Motor neuron (in vitro differentiated cells): ENCODE data around the gene MGAT1. TPM values are rescaled to one million over a fixed set of nuclear protein-coding genes. Genes with fewer than 3 reads are reported as not detected.

Experiments
- ATAC-seq, 8 experiments: fragments of 200-7000 bp; cut with Tn5 transposase; replicated peaks in 6 of 8; 2 replicates each; pipeline ENCODE4 v1.8.0; 2021; ENCODE audit warnings: mild to moderate bottlenecking in 8 of 8, moderate library complexity in 8 of 8
- H3K27ac ChIP-seq, 2 donors: fragments of 250-450 bp; sonication (Bioruptor Pico); 2 replicates each; pipeline ENCODE4 v1.9.0; 2021; ENCODE audit warnings: antibody characterized with exemption in 2 of 2, mild to moderate bottlenecking in 2 of 2, moderate library complexity in 1 of 2
- H3K4me1 ChIP-seq, 2 donors: fragments of 250-450 bp; sonication (Bioruptor Pico); replicated peaks in 1 of 2; 2 replicates each; pipeline ENCODE4 v1.6.1; 2021; ENCODE audit warnings: antibody characterized with exemption in 2 of 2, mild to moderate bottlenecking in 2 of 2, moderate library complexity in 1 of 2
- H3K4me3 ChIP-seq, 5 donors: fragments of 250-450 bp; sonication (Bioruptor Pico); 2 replicates each; pipeline ENCODE4 v1.9.0; 2021; ENCODE audit warnings: antibody characterized with exemption in 5 of 5, mild to moderate bottlenecking in 5 of 5, moderate library complexity in 4 of 5
- WGBS, 10 experiments: fragments of 450-650 bp; shearing (Covaris generic); methylation state at CpG; one replicate each; pipeline ENCODE4 v1.0.0; 2022; 5-methylcytosine and 5-hydroxymethylcytosine counted together
- in situ Hi-C, 9 experiments: fragments of 400-800 bp; cut with MboI; loops; one replicate each; pipeline ENCODE4 v1.15.0; 2021; ENCODE audit warnings: low sequenced_read_pairs in 9 of 9, low pct_unique_long_range_greater_than_20kb in 2 of 9; ENCODE audit not compliant: unreplicated experiment in 9 of 9
- total RNA-seq, 8 experiments: library from RNA; unstranded; fragments of 300-600 nt; gene quantifications; 2 replicates each; pipeline versions ENCODE4 v1.2.3 to v1.2.4, GENCODE V29; 2022

MGAT1 gene
- total RNA-seq, 8 experiments from 2014 or later: 24.6 to 59.6 (median 37.7) TPM

- Histone ChIP-seq H3K4me1 (peaks cover 39 to 40% of the 10 kb centered on the region in 2 donors), H3K4me3 (peak overlapping the region; percentile 78 to 96 (median 95)), H3K27ac (no peak overlapping the region)
- in situ Hi-C loops: no loop called here
- WGBS, 10 experiments: 33 to 94% (median 60%) methylated on average over 1 to 4 of the region's 5 CpGs; no CpG with 5 or more reads in 6 of the 10 experiments
- ATAC-seq: no peak
These were observed 5.9 kb upstream of the MGAT1 start for GRCh38 chr5:180808461-180809000.

GRCh38 chr5:180807654-180808414 lies 5.2 kb upstream of the MGAT1 start:
- WGBS, 10 experiments: 5 to 100% (median 59%) methylated on average over 1 to 4 of the region's 6 CpGs; no CpG with 5 or more reads in 2 of the 10 experiments
- Histone ChIP-seq H3K4me1 (peaks cover 45 to 46% of the 10 kb centered on the region in 2 donors), H3K27ac (no peak overlapping the region), H3K4me3 (peak overlapping the region in 3 of 5 donors; percentile 95 to 96 (median 95))
- ATAC-seq: no peak
- in situ Hi-C loops: no loop called here

- H3K4me3 ChIP-seq: peak overlapping the region in 1 of 5 donors; percentile 95
- in situ Hi-C loops: no loop called here
- peaks cover 45 to 46% of the 10 kb centered on the region in 2 donors for H3K4me1 ChIP-seq
These were observed 4.4 kb upstream of the MGAT1 start for GRCh38 chr5:180807046-180807445.

GRCh38 chr5:180806351-180807011 lies 3.9 kb upstream of the MGAT1 start:
- H3K27ac ChIP-seq: no peak overlapping the region
- H3K4me3 ChIP-seq: no peak overlapping the region
- ATAC-seq: no peak
- H3K4me1 ChIP-seq: peaks cover 44 to 47% of the 10 kb centered on the region in 2 donors
- WGBS, 10 experiments: 17 to 100% (median 83%) methylated on average over 1 to 9 of the region's 9 CpGs; no CpG with 5 or more reads in 4 of the 10 experiments
- in situ Hi-C loops: no loop called here

More at GRCh38 chr5:180807046-180807445, 4.4 kb upstream of the MGAT1 start:
- ATAC-seq: no peak
- H3K27ac ChIP-seq: no peak overlapping the region
- 50 to 100% (median 71%) methylated on average over 1 of the region's 1 CpG; no CpG with 5 or more reads in 7 of the 10 experiments for WGBS, 10 experiments

GRCh38 chr5:180804129-180804618 lies 1.6 kb upstream of the MGAT1 start:
- Histone ChIP-seq H3K4me3 (no peak overlapping the region), H3K4me1 (peaks cover 43 to 44% of the 10 kb centered on the region in 2 donors), H3K27ac (no peak overlapping the region)
- WGBS, 10 experiments: 96 to 98% methylated on average over 7 to 15 of the region's 22 CpGs; no CpG with 5 or more reads in 8 of the 10 experiments
- in situ Hi-C loops: no loop called here
- ATAC-seq: no peak

- peak overlapping the region; percentile 53 to 90 (median 56) for H3K4me3 ChIP-seq
- in situ Hi-C loops: no loop called here
- H3K4me1 ChIP-seq: peaks cover 36 to 37% of the 10 kb centered on the region in 2 donors
- peak overlapping the region; percentile 12 to 68 for H3K27ac ChIP-seq
- ATAC-seq: peak; percentile 3 to 64 (median 52)
- WGBS, 10 experiments: 30 to 100% (median 63%) methylated on average over 1 to 12 of the region's 41 CpGs; no CpG with 5 or more reads in 4 of the 10 experiments
These were observed 849 bp upstream of the MGAT1 start for GRCh38 chr5:180803181-180804128.

GRCh38 chr5:180801596-180802324 lies 846 bp downstream of the MGAT1 start:
- in situ Hi-C loops: no loop called here
- peak overlapping the region; percentile 53 to 90 (median 56) for H3K4me3 ChIP-seq
- 0 to 38% (median 14%) methylated on average over 1 to 10 of the region's 15 CpGs; no CpG with 5 or more reads in 2 of the 10 experiments for WGBS, 10 experiments
- H3K27ac ChIP-seq: peak overlapping the region in 1 of 2 donors; percentile 81
- peak; percentile 2 to 33 (median 8) for ATAC-seq
- peaks cover 19 to 22% of the 10 kb centered on the region in 2 donors for H3K4me1 ChIP-seq

- Histone ChIP-seq H3K4me3 (no peak overlapping the region), H3K4me1 (peaks cover 17 to 19% of the 10 kb centered on the region in 2 donors), H3K27ac (no peak overlapping the region)
- in situ Hi-C loops: no loop called here
- WGBS, 10 experiments: 0 to 100% (median 89%) methylated on average over 1 to 5 of the region's 6 CpGs; no CpG with 5 or more reads in 3 of the 10 experiments
- peak in 1 of 8 experiments; percentile 2 for ATAC-seq
These were observed 2.5 kb downstream of the MGAT1 start for GRCh38 chr5:180799902-180800801.

- 42 to 100% (median 86%) methylated on average over 2 to 4 of the region's 4 CpGs; no CpG with 5 or more reads in 5 of the 10 experiments for WGBS, 10 experiments
- H3K27ac ChIP-seq: no peak overlapping the region
- in situ Hi-C loops: no loop called here
- H3K4me1 ChIP-seq: peaks cover 16 to 19% of the 10 kb centered on the region in 2 donors
- ATAC-seq: no peak
- no peak overlapping the region for H3K4me3 ChIP-seq
These were observed 3.4 kb downstream of the MGAT1 start for GRCh38 chr5:180799194-180799593.

GRCh38 chr5:180798193-180798592 lies 4.4 kb downstream of the MGAT1 start:
- H3K27ac ChIP-seq: no peak overlapping the region
- in situ Hi-C loops: no loop called here
- peaks cover 7 to 9% of the 10 kb centered on the region in 2 donors for H3K4me1 ChIP-seq
- ATAC-seq: no peak
- WGBS, 10 experiments: 20 to 100% (median 94%) methylated on average over 1 to 8 of the region's 11 CpGs; no CpG with 5 or more reads in 3 of the 10 experiments
- no peak overlapping the region for H3K4me3 ChIP-seq
